Muscle of leg (tissue), 11 donors: Measurements from ENCODE around the gene GLB1L2. TPM values are rescaled to one million over a fixed set of nuclear protein-coding genes. Genes with fewer than 3 reads are reported as not detected.

Source experiments
- DNase-seq: peaks from one replicate; pipeline ENCODE4 v3.0.0; 2013
- H3K27ac ChIP-seq: one replicate; pipeline ENCODE4 v1.5.1; 2013; ENCODE audit warnings: mild to moderate bottlenecking, low read length, control low read depth
- H3K27me3 ChIP-seq: one replicate; pipeline ENCODE4 v1.6.1; 2013; ENCODE audit warnings: low read length; ENCODE audit not compliant: control insufficient read depth, insufficient read depth
- H3K36me3 ChIP-seq: one replicate; pipeline ENCODE4 v1.6.1; 2013; ENCODE audit warnings: low read length; ENCODE audit not compliant: control insufficient read depth, insufficient read depth
- H3K4me1 ChIP-seq: one replicate; pipeline ENCODE4 v1.6.1; 2013; ENCODE audit warnings: low read length; ENCODE audit not compliant: control insufficient read depth, insufficient read depth
- H3K4me3 ChIP-seq: one replicate; pipeline ENCODE4 v1.5.1; 2013; ENCODE audit warnings: low read length, control low read depth
- H3K9me3 ChIP-seq: replicated peaks from 2 replicates; pipeline ENCODE4 v1.6.1; 2013; ENCODE audit warnings: low read depth, low read length; ENCODE audit not compliant: control insufficient read depth
- WGBS: methylation state at CpG from one replicate; pipeline ENCODE4 v1.1.5; 2013; ENCODE audit warnings: missing lambda C conversion rate; ENCODE audit not compliant: insufficient coverage; 5-methylcytosine and 5-hydroxymethylcytosine counted together
- polyA plus RNA-seq, 8 donors: library from polyadenylated mRNA; unstranded; fragments of 120-200 nt; gene quantifications; one replicate each; pipeline versions ENCODE4 v1.2.1 to v1.2.3, GENCODE V29; 2013; ENCODE audit warnings: inconsistent platforms in 1 of 8, low replicate concordance in 1 of 8; ENCODE audit not compliant: insufficient read length in 8 of 8, insufficient read depth in 1 of 8
- total RNA-seq: library from RNA; stranded (reverse); fragments of 120-200 nt; gene quantifications from one replicate; pipeline ENCODE4 v1.2.4, GENCODE V29; 2013

The GLB1L2 gene
- total and polyA plus RNA-seq, 9 donors: 0.20 to 1.2 (median 0.40) TPM

DNA sequence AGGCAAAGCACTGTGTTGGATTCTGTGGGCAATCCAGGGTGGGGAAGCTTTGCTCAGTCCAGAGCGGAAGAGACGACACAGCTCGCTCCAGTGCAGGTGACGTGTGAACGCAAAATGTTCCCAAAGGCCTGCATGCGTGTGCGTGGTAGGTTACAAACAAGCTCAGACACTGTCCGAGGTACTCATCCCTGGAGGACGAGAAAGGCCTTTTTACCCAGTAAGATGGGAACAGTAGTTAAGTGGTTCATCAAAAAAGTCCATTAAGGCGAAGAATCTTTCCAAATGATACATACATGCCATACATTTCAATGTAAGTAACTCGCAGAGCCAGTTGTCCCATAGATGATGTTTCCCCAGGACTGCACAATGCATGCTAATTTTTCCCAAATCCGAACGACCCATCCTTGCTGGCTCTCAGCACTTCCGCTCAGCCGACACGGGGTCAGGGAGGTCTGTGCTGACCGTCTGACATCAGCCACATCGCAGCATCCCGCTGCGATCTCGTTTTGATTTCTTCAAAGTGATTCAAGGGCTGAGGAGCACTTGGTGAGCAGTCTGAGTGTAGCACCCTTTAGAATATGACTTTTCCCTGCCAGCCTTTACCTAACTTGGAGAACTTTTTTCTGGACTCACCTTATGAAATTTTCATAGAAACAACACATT is 61.3 kb downstream of the GLB1L2 start:
- Histone ChIP-seq H3K27ac (no peak overlapping the region), H3K9me3 (no peaks in the 10 kb centered on the region), H3K36me3 (no peaks in the 10 kb centered on the region), H3K27me3 (peaks cover 5% of the 10 kb centered on the region), H3K4me1 (no peaks in the 10 kb centered on the region), H3K4me3 (no peak overlapping the region)
- 74% methylated on average over 16 of the region's 21 CpGs for WGBS
- no peak for DNase-seq

DNA sequence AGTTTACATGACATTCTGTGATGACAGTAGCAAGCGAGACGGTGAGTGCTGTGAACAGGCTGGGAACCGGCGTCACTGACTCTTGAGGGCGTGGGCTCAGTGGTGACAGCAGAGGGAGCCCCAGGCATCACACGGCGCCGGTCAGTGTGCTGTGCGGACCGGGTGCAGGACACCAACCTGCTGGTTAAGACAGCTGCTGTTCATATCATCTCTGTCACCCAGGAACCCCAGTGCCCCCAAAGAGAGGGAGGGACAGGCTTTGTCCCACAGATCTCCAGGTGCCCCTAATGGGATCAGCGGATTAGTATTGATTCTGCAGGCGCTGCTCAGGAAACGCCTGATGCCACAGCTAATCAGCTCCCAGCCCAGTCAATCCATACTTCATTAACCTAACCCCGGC is 61.9 kb downstream of the GLB1L2 start:
- Histone ChIP-seq H3K4me1 (no peaks in the 10 kb centered on the region), H3K27me3 (peaks cover 5% of the 10 kb centered on the region), H3K27ac (no peak overlapping the region), H3K4me3 (no peak overlapping the region), H3K9me3 (no peaks in the 10 kb centered on the region), H3K36me3 (no peaks in the 10 kb centered on the region)
- no peak for DNase-seq
- WGBS: 45% methylated on average over 8 of the region's 14 CpGs

DNA sequence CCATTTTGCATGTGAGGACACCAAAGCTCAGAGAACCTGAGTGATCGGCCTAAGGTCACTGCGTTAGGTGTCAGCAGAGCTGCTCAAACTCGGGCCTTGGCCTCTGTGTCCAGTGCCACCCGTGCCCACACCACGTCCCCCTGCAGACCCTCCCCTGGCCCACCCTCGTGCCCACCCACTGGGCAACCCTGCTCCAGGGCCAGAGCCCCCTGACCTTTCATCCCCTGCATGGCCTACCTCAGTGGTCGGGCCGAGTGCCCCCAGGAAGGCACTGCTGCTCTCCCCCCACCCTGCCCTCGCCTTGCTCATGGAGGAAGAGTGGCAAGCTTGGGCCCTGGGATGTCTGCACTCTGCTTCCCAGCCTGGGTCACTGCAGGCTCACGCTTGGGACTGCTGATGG is 62.5 kb downstream of the GLB1L2 start:
- H3K9me3 ChIP-seq: no peaks in the 10 kb centered on the region
- no peaks in the 10 kb centered on the region for H3K4me1 ChIP-seq
- H3K4me3 ChIP-seq: no peak overlapping the region
- DNase-seq: no peak
- WGBS: 67% methylated on average over 9 of the region's 10 CpGs
- H3K27ac ChIP-seq: no peak overlapping the region
- peaks cover 5% of the 10 kb centered on the region for H3K27me3 ChIP-seq
- no peaks in the 10 kb centered on the region for H3K36me3 ChIP-seq

DNA sequence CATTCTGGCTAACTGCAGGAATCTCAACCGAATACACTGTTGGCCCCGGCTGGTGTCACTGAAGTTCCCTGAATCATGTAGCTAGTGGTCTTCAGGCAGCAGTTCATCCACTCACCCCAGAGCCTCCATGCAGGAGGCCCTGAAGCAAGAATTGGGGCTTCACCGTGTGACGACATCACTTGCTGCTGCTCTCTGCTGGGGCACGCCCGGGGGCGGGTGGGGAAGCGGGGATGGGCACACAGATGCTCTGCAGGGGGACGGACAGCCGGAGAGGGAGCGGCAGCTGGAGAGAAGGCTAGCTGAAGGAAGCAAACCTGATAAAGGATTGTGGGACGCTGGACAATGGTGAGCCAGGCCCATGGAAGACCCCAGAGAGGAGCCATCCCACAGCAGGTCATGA is 63.2 kb downstream of the GLB1L2 start:
- H3K9me3 ChIP-seq: no peaks in the 10 kb centered on the region
- 88% methylated on average over 12 of the region's 12 CpGs for WGBS
- H3K36me3 ChIP-seq: no peaks in the 10 kb centered on the region
- DNase-seq: no peak
- H3K4me3 ChIP-seq: no peak overlapping the region
- H3K27ac ChIP-seq: no peak overlapping the region
- H3K27me3 ChIP-seq: peaks cover 5% of the 10 kb centered on the region
- no peaks in the 10 kb centered on the region for H3K4me1 ChIP-seq

DNA sequence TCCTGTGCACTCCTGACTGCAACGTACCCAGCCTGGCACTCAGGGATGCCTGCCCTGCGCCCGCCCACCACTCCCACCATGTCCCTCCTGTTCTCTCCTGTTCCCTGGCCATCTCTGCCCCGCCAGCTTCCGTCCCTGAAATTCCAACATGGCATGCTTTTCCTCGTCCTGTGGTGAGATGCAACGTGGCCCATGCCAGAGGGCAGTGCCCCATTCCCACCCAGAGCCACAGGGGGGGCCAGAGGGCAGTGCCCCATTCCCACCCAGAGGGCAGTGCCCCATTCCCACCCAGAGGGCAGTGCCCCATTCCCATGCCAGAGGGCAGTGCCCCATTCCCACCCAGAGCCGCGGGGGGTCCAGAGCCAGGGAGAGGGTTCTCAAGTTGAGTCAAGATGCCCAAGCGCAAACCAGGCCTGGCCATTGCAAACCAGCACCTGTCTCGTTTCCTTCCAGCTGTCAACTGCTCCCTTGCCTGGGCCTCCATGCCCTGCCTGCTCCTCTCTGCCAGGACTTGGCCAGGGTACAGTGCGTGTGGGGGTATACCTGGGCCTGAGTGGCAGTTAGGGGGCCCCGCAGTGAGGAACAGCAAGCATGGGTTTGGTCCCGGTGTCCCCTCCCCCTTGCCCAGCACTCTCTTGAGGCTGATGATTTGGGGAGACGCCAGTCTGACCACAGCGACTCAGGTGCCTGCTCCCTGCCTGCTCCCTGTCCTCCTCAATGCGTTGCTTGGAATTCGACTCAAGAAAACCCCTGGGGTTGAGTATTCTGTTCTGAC is 65.7 kb downstream of the GLB1L2 start:
- Histone ChIP-seq H3K36me3 (no peaks in the 10 kb centered on the region), H3K27ac (no peak overlapping the region), H3K27me3 (peaks cover 3% of the 10 kb centered on the region), H3K4me3 (no peak overlapping the region), H3K4me1 (no peaks in the 10 kb centered on the region), H3K9me3 (no peaks in the 10 kb centered on the region)
- 84% methylated on average over 17 of the region's 18 CpGs for WGBS
- no peak for DNase-seq

DNA sequence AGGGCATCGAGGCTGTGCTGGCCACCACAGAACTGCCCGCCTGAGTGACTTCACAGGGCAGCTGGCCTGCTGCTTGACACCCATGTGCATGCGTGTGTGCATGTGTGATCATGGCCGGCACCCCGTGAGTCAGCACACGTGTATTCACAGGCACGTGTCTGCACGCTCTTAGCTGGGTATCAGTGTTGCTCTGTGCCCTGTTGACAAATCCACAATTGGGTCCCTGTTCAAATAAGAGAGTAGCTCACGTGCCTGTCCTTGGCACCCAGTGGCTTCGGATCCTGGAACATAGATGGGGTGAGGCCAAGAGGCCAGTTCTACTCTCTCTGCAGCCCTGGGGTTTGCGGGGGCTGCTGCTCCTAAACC is 66.3 kb downstream of the GLB1L2 start:
- Histone ChIP-seq H3K27ac (no peak overlapping the region), H3K27me3 (peaks cover 3% of the 10 kb centered on the region), H3K4me1 (no peaks in the 10 kb centered on the region), H3K9me3 (no peaks in the 10 kb centered on the region), H3K4me3 (no peak overlapping the region), H3K36me3 (no peaks in the 10 kb centered on the region)
- WGBS: 91% methylated on average over 8 of the region's 11 CpGs
- no peak for DNase-seq

DNA sequence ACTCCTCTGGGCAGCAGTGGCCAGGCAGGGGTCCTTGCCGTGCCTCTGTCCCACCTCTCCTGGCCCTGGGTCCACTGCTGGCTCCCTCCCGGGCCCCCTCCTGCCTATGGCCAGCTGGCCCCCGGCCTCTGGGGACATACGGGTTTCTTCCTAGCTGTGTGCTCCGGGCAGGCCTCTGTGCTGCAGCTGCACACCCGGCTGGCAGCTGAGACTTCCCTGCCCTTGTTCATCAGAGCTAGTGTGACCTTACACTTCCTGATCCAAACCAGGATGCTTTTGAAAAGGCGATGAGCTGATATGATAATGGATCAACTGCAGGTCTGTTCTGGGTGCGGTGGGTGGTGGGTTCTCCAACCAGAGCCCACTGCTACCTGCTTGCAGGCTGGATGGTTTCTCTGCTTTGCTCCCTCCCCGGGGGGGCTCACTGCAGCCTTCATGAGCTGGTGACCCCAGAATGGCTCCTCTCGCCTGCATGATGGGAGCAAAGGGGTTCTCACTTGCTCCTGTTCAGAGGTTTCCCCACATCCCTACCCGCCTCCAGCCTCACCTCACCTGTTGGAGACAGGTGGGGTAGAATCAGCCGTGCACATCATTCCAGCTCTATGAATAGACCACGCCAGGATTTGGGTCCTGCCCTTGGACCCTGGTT is 67.0 kb downstream of the GLB1L2 start:
- Histone ChIP-seq H3K4me1 (no peaks in the 10 kb centered on the region), H3K9me3 (no peaks in the 10 kb centered on the region), H3K27ac (no peak overlapping the region), H3K36me3 (no peaks in the 10 kb centered on the region), H3K27me3 (no peaks in the 10 kb centered on the region), H3K4me3 (no peak overlapping the region)
- DNase-seq: no peak
- 61% methylated on average over 11 of the region's 13 CpGs for WGBS

DNA sequence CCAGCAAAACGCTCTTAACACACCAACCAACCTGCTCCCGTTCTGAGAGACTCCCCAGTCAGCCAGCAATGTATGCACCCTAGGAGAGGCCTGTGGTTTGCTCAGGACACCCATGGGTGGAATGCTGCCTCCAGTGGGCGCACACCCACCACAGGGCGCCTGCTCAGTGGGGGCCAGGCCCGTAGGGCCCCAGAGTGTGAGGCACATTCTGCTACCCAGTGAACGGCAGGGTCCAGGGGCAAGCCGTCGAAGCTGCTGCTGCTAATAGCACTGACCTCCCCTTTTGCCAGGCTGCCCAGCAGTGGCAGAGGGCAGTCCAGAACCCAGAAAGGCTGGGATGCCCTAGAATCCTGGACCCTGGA is 67.5 kb downstream of the GLB1L2 start:
- H3K4me3 ChIP-seq: no peak overlapping the region
- no peaks in the 10 kb centered on the region for H3K9me3 ChIP-seq
- no peak overlapping the region for H3K27ac ChIP-seq
- DNase-seq: no peak
- 80% methylated on average over 8 of the region's 8 CpGs for WGBS
- no peaks in the 10 kb centered on the region for H3K4me1 ChIP-seq
- H3K27me3 ChIP-seq: no peaks in the 10 kb centered on the region
- no peaks in the 10 kb centered on the region for H3K36me3 ChIP-seq

DNA sequence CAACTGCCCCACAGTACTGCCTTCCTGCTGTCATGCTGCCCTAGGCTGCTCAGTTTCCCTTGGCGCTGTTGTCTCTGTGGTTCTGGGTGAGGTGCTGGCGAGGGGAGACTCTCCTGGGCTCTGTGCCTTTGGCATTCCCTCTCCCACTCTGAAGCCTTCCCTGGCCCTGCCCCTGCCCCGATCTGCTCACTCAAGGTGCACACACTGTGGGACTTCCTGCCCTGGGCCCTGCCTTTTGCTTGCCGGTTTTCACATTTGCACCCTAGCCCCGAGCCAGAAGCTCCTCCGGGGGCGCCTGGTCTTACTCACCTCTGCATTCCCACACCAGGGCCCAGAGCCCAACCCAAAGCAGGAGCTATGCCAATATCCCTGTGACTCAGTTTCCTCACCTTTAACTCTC is 68.2 kb downstream of the GLB1L2 start:
- H3K27me3 ChIP-seq: no peaks in the 10 kb centered on the region
- no peak overlapping the region for H3K4me3 ChIP-seq
- no peak overlapping the region for H3K27ac ChIP-seq
- 85% methylated on average over 6 of the region's 7 CpGs for WGBS
- H3K9me3 ChIP-seq: no peaks in the 10 kb centered on the region
- H3K36me3 ChIP-seq: no peaks in the 10 kb centered on the region
- DNase-seq: no peak
- no peaks in the 10 kb centered on the region for H3K4me1 ChIP-seq
